ENCODE data around the gene KIAA0408. TPM values are rescaled to one million over a fixed set of nuclear protein-coding genes. Genes with fewer than 3 reads are reported as not detected.

Gene KIAA0408
- total RNA-seq, 1 donor from 2014 or later = 0.91 TPM

- Mint-ChIP-seq H3K27me3 (no peaks in the 10 kb centered on the region), H3K27ac (no peak overlapping the region), H3K4me3 (ENCODE audit: low read depth) (no peak overlapping the region), H3K4me1 (ENCODE audit: low read depth) (no peaks in the 10 kb centered on the region), H3K9me3 (ENCODE audit: low read depth) (no peaks in the 10 kb centered on the region), H3K36me3 (ENCODE audit: insufficient read depth) (no peaks in the 10 kb centered on the region)
- no peak for DNase-seq (ENCODE audit: low spot score, unreplicated experiment)
- TF ChIP-seq CTCF (IDR thresholded peaks at IDR 0.05; ENCODE audit: unreplicated experiment) = no peak
Observed at GRCh38 chr6:127494240-127494767, 35.1 kb upstream of the KIAA0408 start.

GRCh38 chr6:127489248-127489647 is 30.1 kb upstream of the KIAA0408 start:
- Mint-ChIP-seq H3K36me3 (ENCODE audit: insufficient read depth) (no peaks in the 10 kb centered on the region), H3K27ac (no peak overlapping the region), H3K4me3 (ENCODE audit: low read depth) (no peak overlapping the region), H3K4me1 (ENCODE audit: low read depth) (no peaks in the 10 kb centered on the region), H3K27me3 (no peaks in the 10 kb centered on the region), H3K9me3 (ENCODE audit: low read depth) (no peaks in the 10 kb centered on the region)
- DNase-seq (ENCODE audit: low spot score, unreplicated experiment) = no peak
- no peak for TF ChIP-seq CTCF (IDR thresholded peaks at IDR 0.05; ENCODE audit: unreplicated experiment)

- H3K4me3 Mint-ChIP-seq (ENCODE audit: low read depth) = no peak overlapping the region
- DNase-seq (ENCODE audit: low spot score, unreplicated experiment) = no peak
- H3K4me1 Mint-ChIP-seq (ENCODE audit: low read depth) = no peaks in the 10 kb centered on the region
- H3K9me3 Mint-ChIP-seq (ENCODE audit: low read depth) = no peaks in the 10 kb centered on the region
- no peak for TF ChIP-seq CTCF (IDR thresholded peaks at IDR 0.05; ENCODE audit: unreplicated experiment)
- no peaks in the 10 kb centered on the region for H3K27me3 Mint-ChIP-seq
- no peak overlapping the region for H3K27ac Mint-ChIP-seq
- H3K36me3 Mint-ChIP-seq (ENCODE audit: insufficient read depth) = no peaks in the 10 kb centered on the region
Observed at GRCh38 chr6:127486934-127487333, 27.7 kb upstream of the KIAA0408 start.

- Mint-ChIP-seq H3K4me1 (ENCODE audit: low read depth) (no peaks in the 10 kb centered on the region), H3K36me3 (ENCODE audit: insufficient read depth) (no peaks in the 10 kb centered on the region), H3K9me3 (ENCODE audit: low read depth) (no peaks in the 10 kb centered on the region), H3K27me3 (no peaks in the 10 kb centered on the region), H3K4me3 (ENCODE audit: low read depth) (no peak overlapping the region), H3K27ac (no peak overlapping the region)
- no peak for DNase-seq (ENCODE audit: low spot score, unreplicated experiment)
- TF ChIP-seq CTCF (IDR thresholded peaks at IDR 0.05; ENCODE audit: unreplicated experiment) = no peak
Observed at GRCh38 chr6:127484212-127484863, 25.1 kb upstream of the KIAA0408 start.

GRCh38 chr6:127483399-127484055 is 24.3 kb upstream of the KIAA0408 start:
- H3K4me1 Mint-ChIP-seq (ENCODE audit: low read depth) = no peaks in the 10 kb centered on the region
- no peak for DNase-seq (ENCODE audit: low spot score, unreplicated experiment)
- no peaks in the 10 kb centered on the region for H3K27me3 Mint-ChIP-seq
- H3K4me3 Mint-ChIP-seq (ENCODE audit: low read depth) = no peak overlapping the region
- H3K9me3 Mint-ChIP-seq (ENCODE audit: low read depth) = no peaks in the 10 kb centered on the region
- no peak overlapping the region for H3K27ac Mint-ChIP-seq
- TF ChIP-seq CTCF (IDR thresholded peaks at IDR 0.05; ENCODE audit: unreplicated experiment) = no peak
- no peaks in the 10 kb centered on the region for H3K36me3 Mint-ChIP-seq (ENCODE audit: insufficient read depth)
